NB4 (cell line): Measurements from ENCODE around the gene ARL4A.

Experiments
- TF ChIP-seq, protein P1 (sequence below): IDR thresholded peaks from 2 replicates; pipeline ENCODE4 v1.6.1; 2011; ENCODE audit warnings: low read depth, low read length
- TF ChIP-seq, protein P2 (sequence below): IDR thresholded peaks from one replicate; pipeline ENCODE4 v1.5.1; 2012; ENCODE audit warnings: low read depth, low read length

DNA sequence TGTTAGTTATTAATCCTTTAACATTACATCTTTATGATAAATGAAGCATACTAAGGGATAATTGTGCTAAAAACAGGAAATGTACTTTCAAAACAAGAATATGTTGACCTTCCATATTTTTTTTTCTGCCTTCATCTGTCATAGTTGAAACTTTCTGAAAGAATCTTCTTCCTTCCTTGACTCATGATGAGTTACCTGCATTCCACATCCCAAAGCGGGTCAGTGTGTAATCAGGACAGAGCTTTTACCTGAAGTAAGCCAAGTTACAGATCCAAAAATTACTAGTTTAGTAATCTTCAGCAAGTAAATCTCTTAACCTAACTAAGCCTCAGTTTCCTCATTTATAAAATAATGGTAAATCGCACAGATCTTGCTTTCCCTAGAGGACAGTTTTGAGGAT is 13.4 kb upstream of the ARL4A start:
- TF ChIP-seq, protein P1, sequence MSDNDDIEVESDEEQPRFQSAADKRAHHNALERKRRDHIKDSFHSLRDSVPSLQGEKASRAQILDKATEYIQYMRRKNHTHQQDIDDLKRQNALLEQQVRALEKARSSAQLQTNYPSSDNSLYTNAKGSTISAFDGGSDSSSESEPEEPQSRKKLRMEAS: no peak
- TF ChIP-seq, protein P2, sequence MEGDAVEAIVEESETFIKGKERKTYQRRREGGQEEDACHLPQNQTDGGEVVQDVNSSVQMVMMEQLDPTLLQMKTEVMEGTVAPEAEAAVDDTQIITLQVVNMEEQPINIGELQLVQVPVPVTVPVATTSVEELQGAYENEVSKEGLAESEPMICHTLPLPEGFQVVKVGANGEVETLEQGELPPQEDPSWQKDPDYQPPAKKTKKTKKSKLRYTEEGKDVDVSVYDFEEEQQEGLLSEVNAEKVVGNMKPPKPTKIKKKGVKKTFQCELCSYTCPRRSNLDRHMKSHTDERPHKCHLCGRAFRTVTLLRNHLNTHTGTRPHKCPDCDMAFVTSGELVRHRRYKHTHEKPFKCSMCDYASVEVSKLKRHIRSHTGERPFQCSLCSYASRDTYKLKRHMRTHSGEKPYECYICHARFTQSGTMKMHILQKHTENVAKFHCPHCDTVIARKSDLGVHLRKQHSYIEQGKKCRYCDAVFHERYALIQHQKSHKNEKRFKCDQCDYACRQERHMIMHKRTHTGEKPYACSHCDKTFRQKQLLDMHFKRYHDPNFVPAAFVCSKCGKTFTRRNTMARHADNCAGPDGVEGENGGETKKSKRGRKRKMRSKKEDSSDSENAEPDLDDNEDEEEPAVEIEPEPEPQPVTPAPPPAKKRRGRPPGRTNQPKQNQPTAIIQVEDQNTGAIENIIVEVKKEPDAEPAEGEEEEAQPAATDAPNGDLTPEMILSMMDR: no peak
